OCI-LY3 (cell line): ENCODE results near the gene PLLP.

Experiments used
- H2AFZ ChIP-seq: fragments of 200-600, 300-600 bp; shearing (Covaris generic); 2 replicates; pipeline ENCODE4 v1.6.0; 2014; ENCODE audit warnings: antibody characterized with exemption, low read depth, low read length
- H3K27ac ChIP-seq: fragments of 200-600, 300-600 bp; sonication (generic); 2 replicates; pipeline ENCODE4 v1.5.1; 2014; ENCODE audit warnings: mild to moderate bottlenecking, low read length, moderate library complexity, mixed read lengths
- H3K27me3 ChIP-seq: fragments of 200-600, 300-600 bp; sonication (generic); 2 replicates; pipeline ENCODE4 v1.6.1; 2014; ENCODE audit warnings: low read depth, low read length, mixed read lengths
- H3K36me3 ChIP-seq: fragments of 200-600, 300-600 bp; sonication (generic); replicated peaks from 2 replicates; pipeline ENCODE3; 2014; ENCODE audit warnings: low read depth, low read length, mixed read lengths
- H3K4me1 ChIP-seq: fragments of 300-600, 200-600 bp; sonication (generic); 2 replicates; pipeline ENCODE4 v1.6.1; 2014; ENCODE audit warnings: low read length, mixed read lengths
- H3K4me2 ChIP-seq: fragments of 200-600, 300-600 bp; sonication (generic); 2 replicates; pipeline ENCODE4 v1.6.1; 2014; ENCODE audit warnings: low read length, mixed read lengths
- H3K4me3 ChIP-seq: fragments of 300-600, 200-600 bp; sonication (generic); 2 replicates; pipeline ENCODE4 v1.5.1; 2014; ENCODE audit warnings: antibody characterized with exemption, mild to moderate bottlenecking, low read length, moderate library complexity
- H3K79me2 ChIP-seq: fragments of 300-600, 200-600 bp; shearing (Covaris generic); 2 replicates; pipeline ENCODE4 v1.6.1; 2014; ENCODE audit warnings: mild to moderate bottlenecking, low read length, mixed read lengths
- H3K9ac ChIP-seq: fragments of 300-600, 200-600 bp; shearing (Covaris generic); 2 replicates; pipeline ENCODE4 v1.6.0; 2014; ENCODE audit warnings: mild to moderate bottlenecking, low read length, moderate library complexity
- H3K9me3 ChIP-seq: fragments of 200-600, 300-600 bp; shearing (Covaris generic); 2 replicates; pipeline ENCODE4 v1.6.1; 2014; ENCODE audit warnings: low read length, mixed read lengths; ENCODE audit not compliant: insufficient read depth
- H4K20me1 ChIP-seq: fragments of 200-600, 300-600 bp; sonication (generic); 2 replicates; pipeline ENCODE4 v1.6.1; 2016; ENCODE audit warnings: low read length, mixed read lengths; ENCODE audit not compliant: insufficient read depth
- EZH2phosphoT487 ChIP-seq: fragments of 200-600 bp; shearing (Covaris generic); IDR thresholded peaks from 2 replicates; pipeline ENCODE4 v1.6.1; 2018; ENCODE audit warnings: antibody characterized with exemption, mixed run types, low read depth
- TF ChIP-seq, protein P1 (sequence below): fragments of 200-600, 300-600 bp; sonication (generic); IDR thresholded peaks from 2 replicates; pipeline ENCODE4 v1.5.1; 2014; ENCODE audit warnings: antibody characterized with exemption, low read length, low read depth

Gene PLLP

DNA sequence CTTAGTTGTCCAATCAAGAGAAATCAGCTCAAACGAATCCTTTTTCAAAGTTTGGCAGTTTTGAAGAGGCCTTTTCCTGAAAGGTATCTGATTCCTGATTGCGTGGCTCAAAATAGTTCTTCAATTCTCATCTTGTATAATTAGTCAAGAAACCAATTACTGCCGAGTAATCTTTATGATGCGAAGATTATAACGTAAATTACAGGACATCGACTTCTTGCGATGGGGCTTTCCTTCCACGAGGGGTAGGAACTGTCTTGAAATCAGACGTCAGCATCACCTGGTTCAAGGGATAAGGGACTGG is 40.1 kb downstream of the PLLP start:
- Histone ChIP-seq H3K9me3 (no peaks in the 10 kb centered on the region), H3K4me2 (peak overlapping the region; percentile 91), H3K36me3 (peaks cover 5% of the 10 kb centered on the region), H3K79me2 (no peaks in the 10 kb centered on the region), H3K27me3 (no peaks in the 10 kb centered on the region), H4K20me1 (no peaks in the 10 kb centered on the region), H3K4me3 (peak overlapping the region; percentile 80), H2AFZ (peak overlapping the region; percentile 91), H3K9ac (peak overlapping the region; percentile 60), H3K27ac (no peak overlapping the region), H3K4me1 (peaks cover 24% of the 10 kb centered on the region)
- TF ChIP-seq, protein P1, sequence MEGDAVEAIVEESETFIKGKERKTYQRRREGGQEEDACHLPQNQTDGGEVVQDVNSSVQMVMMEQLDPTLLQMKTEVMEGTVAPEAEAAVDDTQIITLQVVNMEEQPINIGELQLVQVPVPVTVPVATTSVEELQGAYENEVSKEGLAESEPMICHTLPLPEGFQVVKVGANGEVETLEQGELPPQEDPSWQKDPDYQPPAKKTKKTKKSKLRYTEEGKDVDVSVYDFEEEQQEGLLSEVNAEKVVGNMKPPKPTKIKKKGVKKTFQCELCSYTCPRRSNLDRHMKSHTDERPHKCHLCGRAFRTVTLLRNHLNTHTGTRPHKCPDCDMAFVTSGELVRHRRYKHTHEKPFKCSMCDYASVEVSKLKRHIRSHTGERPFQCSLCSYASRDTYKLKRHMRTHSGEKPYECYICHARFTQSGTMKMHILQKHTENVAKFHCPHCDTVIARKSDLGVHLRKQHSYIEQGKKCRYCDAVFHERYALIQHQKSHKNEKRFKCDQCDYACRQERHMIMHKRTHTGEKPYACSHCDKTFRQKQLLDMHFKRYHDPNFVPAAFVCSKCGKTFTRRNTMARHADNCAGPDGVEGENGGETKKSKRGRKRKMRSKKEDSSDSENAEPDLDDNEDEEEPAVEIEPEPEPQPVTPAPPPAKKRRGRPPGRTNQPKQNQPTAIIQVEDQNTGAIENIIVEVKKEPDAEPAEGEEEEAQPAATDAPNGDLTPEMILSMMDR = no peak
- no peak for TF ChIP-seq EZH2phosphoT487

DNA sequence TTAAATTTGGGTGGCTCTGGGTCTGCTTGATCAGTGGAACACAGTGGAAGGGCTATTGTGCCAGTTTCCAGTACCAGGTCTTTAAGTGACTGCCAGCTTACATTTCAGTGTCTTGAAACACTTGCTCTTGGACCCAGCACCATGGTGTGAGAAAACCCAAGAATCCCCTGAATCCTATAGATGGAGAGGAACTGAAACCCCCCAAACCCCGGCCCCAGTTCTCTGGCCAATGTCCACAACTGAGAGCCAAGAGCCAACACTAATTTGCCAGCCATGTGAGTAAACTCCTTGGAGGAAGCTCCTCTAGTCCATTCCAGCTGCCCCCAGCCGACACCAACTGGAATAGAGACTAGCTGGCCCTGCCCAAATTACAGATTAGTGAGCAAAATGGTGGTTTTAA is 41.8 kb downstream of the PLLP start:
- no peak overlapping the region for H3K27ac ChIP-seq
- H2AFZ ChIP-seq = no peak overlapping the region
- peaks cover 24% of the 10 kb centered on the region for H3K4me1 ChIP-seq
- no peak overlapping the region for H3K4me2 ChIP-seq
- H3K9me3 ChIP-seq = no peaks in the 10 kb centered on the region
- H3K36me3 ChIP-seq = peaks cover 12% of the 10 kb centered on the region
- H3K79me2 ChIP-seq = no peaks in the 10 kb centered on the region
- H4K20me1 ChIP-seq = no peaks in the 10 kb centered on the region
- no peak overlapping the region for H3K9ac ChIP-seq
- TF ChIP-seq, protein P1 = no peak
- TF ChIP-seq EZH2phosphoT487 = no peak
- H3K4me3 ChIP-seq = no peak overlapping the region
- H3K27me3 ChIP-seq = no peaks in the 10 kb centered on the region

DNA sequence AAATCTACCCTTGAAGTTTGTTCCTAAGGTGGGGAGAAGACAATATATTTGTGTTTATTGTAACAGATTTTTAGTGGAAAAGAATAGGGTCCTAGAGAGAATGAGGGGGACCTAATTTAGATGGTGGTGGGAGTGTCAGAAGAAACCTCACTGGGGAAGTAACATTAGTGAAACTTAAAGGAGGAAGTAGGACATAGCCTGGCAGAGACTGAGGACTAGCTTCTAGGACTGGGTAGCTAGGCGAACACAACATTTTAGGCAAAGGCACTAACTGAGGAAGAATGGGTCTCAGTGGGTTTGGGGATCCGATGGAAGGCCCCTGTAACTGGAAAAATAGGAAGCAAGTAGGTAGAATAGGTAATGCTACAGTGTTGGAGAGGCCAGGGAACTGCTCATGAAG is 43.6 kb downstream of the PLLP start:
- Histone ChIP-seq H3K79me2 (no peaks in the 10 kb centered on the region), H3K36me3 (peaks cover 16% of the 10 kb centered on the region), H4K20me1 (no peaks in the 10 kb centered on the region), H3K9me3 (no peaks in the 10 kb centered on the region), H3K4me1 (peaks cover 21% of the 10 kb centered on the region), H2AFZ (no peak overlapping the region), H3K4me3 (peak overlapping the region; percentile 11; the same call in 1 of the 2 replicates), H3K27me3 (no peaks in the 10 kb centered on the region), H3K27ac (peak overlapping the region; percentile 47), H3K9ac (0 out of 2 replicates have a peak overlapping the region, but pooled peaks have one; percentile 6), H3K4me2 (peak overlapping the region; percentile 55)
- TF ChIP-seq, protein P1 = no peak
- TF ChIP-seq EZH2phosphoT487 = no peak

DNA sequence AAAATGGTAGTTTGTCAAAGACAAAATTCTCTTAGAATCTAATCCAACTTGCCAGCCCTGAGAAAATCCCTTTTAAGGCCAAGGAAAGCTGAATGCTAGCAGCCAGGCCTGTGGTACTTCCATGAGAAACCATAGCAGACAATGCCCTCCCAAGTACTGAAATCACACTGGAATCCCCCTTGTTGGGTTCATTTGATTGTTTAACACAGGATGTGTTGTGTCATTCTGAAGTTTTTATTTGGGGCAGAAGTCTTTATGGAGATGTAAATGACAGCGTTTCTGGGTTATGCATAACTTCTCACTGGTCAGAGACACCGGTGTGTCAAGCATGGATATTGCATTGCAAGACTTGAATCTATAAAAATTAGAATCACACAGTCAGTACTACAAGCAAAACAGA is 45.4 kb downstream of the PLLP start:
- Histone ChIP-seq H2AFZ (no peak overlapping the region), H3K27ac (no peak overlapping the region), H3K4me1 (peaks cover 23% of the 10 kb centered on the region), H4K20me1 (no peaks in the 10 kb centered on the region), H3K9ac (no peak overlapping the region), H3K79me2 (no peaks in the 10 kb centered on the region), H3K36me3 (peaks cover 30% of the 10 kb centered on the region), H3K4me3 (no peak overlapping the region), H3K4me2 (no peak overlapping the region), H3K27me3 (no peaks in the 10 kb centered on the region), H3K9me3 (no peaks in the 10 kb centered on the region)
- TF ChIP-seq, protein P1 = no peak
- no peak for TF ChIP-seq EZH2phosphoT487
